ENCODE results near the gene KMT5C.

The KMT5C gene

DNA sequence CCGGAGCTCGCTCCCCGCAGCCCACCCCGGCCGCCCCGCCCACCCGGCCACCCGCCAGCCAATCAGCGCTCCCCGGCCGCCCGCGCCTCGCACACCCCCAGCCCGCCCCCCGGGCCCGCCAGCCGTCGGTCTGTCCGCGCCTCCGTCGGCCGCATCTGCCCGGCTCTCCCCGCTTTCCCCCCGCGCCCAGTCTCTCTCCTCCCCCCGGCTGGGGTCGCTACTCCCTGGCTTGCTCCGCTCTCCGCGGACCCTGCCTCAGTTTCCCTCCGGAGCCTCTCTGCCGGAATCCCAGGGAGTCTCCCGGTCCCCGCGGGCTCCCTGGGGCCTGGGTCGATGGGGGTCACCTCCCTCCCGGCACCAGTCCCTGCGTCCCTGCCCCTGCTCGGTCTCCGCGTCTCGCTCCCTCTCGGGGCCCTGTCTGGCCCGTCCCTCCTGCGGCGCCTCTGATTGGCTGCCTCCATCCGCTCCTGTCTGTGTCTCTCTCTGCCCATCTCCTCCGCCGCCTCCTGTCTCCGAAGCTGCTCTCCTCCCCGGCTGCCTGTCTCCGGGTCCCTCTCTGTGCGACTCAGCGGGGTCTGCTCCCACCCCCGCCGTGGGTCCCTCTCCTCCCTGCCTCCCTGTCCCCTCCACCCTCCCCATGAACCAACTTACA is 30.1 kb downstream of the KMT5C start:
- peak; percentile 48 for DNase-seq

DNA sequence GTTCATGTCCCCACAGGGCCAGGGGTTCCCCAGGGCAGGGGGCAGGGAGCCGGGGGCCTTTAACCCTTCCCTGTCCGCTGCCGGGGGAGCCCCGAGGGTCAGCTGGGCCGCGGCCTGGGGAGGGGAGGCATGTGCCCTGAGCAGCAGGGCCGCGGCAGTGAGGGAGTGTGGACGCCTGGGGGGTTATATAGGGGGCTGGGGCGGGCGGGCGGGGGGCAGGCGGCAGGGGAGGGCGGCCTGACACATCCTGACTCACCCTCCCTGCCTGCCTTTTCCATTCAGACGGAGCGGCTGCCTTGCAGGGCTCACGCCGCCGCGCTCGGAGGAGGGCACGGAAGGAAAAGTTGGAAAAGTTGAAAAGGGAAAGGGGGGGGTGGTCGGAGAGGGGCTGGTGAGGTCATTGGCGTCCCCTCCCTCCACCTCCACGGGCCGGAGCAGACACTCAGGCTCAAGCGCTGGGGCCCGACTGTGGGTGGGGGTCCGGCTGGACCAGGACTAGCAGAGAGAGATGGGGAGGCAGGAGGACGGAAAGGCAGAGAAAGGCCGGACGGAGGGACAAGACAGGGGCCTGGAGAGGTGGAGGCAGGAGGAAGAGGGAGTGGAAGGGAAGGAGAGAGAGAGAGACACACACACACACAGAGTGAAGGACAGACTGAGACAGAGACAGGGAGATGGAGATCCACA is 30.8 kb downstream of the KMT5C start, which contains the start of gene IL11:
TSS of gene IL11 (minus strand) at position 159 of the 684 bp plus-strand sequence. CDS start at position 6, 153 bp downstream.
- no peak for DNase-seq

GRCh38 chr19:55372316-55373081 is 32.8 kb downstream of the KMT5C start:
- no peak for DNase-seq

DNA sequence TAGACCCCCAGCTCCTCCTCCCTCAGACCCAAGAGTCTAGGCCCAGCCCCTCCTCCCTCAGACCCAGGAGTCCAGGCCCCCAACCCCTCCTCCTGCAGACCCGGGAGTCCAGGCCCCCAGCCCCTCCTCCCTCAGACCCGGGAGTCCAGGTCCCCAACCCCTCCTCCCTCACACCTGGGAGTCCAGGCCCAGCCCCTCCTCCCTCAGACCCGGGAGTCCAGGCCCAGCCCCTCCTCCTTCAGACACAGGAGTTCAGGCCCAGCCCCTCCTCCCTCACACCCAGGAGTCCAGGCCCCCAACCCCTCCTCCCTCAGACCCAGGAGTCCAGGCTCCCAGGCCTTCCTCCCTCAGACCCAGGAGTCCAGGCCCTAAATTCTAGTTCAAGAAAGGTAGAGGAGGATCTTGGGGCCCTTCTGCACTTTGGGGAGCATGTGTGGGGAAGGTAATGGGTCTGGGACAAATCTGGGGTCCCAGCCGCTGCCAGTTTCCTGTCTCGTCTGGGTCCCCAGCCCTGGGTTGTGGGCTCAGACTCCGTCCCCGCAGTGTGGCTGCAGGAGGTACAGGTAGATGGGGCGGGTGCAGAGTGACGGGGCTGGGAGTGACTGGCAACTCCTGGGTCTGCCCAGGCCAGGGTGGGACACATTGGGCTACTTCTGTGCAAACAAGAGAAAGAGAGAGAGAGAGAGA is 33.8 kb downstream of the KMT5C start:
- no peak for DNase-seq

DNA sequence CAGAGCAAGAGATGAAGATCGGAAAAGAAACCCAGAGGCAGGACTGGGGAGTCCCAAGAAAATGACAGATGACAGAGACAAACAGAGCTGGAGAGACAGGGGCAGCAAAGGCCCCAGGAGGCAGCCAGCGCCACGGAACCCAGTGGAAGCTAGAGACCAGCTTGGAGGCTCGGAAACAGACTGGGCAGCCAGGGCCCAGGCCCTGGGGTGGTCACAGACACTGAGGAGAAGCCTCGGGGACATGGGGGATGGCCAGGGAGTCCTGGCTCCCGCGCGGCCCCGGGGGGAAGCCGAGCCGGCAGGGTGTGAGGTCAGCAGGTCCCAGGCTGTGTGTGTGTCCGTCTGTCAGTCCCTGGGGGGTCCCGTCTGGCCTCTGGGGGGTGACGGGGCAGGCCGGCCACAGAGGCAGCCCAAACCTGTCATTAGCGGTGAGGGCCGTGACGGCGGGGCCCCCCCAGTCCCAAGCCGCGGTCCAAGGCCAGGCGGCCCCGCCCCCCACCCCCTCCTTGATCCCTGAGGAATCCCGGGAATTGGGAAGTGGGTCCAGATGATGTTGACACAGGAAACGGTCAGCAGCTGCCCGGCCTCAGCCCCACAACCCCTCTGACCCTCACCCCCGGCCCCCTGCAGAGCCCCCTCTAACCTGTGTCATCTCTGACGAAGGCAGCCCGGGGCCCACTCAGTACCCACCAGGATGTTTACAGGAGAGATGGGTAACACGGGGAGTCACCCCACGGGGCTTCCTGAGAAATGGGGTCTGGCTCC is 34.5 kb downstream of the KMT5C start:
- no peak for DNase-seq

- no peak for DNase-seq
Observed at GRCh38 chr19:55376241-55376933, 36.7 kb downstream of the KMT5C start, which contains the start of gene TMEM190. Gene TMEM190 (plus strand): TSS chr19:55376826. CDS start chr19:55376854, 28 bp downstream.

- DNase-seq: no peak
Observed at GRCh38 chr19:55377356-55378131, 37.9 kb downstream of the KMT5C start.

DNA sequence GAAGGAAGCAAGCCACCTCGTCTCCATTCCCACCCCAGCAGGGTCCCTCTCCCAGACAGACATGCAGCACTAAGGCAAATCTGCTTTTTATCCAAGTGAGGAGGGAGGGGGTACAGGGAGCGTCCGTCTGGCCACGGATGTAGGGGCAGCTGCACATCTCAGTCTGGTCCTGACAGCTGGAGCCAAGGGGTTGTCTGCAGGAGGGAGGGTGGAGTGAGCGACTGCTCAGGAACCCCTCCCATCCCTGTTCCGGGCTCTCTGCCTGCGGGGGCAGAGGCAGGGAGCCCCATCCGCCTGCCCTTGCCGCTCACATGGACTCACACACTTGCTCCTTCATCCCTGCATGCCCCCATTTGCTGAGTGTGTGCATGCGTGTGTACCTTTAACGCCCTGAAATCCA is 39.5 kb downstream of the KMT5C start:
- no peak for DNase-seq

DNA sequence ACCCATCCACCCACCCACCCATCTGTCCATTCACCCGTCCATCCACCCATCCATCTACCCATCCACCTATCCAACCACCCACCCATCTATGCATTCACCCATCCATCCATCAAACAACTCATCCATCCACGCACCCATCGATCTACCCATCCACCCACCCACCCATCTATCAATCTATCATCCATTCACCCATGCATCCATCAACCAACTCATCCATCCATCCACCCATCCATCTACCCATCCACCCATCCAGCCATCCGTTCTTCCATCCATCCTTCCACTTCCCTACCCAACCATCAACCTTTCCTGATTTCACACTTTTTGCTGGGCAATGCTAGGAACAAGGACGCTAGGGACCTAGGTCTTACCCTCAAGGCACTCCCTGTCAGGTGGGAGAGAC is 42.3 kb downstream of the KMT5C start:
- no peak for DNase-seq

DNA sequence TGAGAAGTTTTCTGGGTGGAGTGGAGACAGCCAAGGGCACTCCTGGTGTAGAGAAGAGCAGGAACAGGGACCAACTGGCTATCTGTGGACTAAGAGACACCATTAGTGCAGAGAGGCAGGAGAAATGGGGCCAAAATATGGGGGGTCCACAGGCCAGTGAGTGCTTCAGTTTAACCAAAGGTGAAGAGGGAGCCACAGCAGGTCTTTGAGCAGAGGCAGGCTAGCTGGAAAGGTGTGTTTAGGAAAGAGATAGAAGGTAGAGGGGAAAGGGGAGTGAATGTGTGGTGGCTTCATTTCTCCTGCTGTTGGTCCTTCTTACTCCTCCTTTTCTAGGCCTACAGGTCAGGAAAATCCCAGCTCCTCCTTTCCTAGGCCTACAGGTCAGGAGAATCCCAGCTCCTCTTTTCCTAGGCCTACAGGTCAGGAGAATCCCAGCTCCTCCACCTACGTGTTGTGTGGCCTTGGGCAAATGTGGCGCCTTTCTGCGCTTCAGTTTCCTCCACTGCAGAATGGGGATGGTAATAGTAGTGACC is 42.9 kb downstream of the KMT5C start:
- DNase-seq: no peak

- peak; percentile 52 for DNase-seq
Observed at GRCh38 chr19:55383279-55384130, 43.8 kb downstream of the KMT5C start.

GRCh38 chr19:55384131-55384919 is 44.6 kb downstream of the KMT5C start, which contains the start of gene TMEM238:
Gene TMEM238 (minus strand): TSS chr19:55384292. CDS start chr19:55384259, 33 bp downstream.
- peak; percentile 37 for DNase-seq

GRCh38 chr19:55384920-55385723 is 45.4 kb downstream of the KMT5C start:
- peak; percentile 97 for DNase-seq

GRCh38 chr19:55385724-55386492 is 46.2 kb downstream of the KMT5C start, which contains the start of gene RPL28:
Gene RPL28 (plus strand): TSS chr19:55385932. CDS start chr19:55386358, 426 bp downstream.
- peak; percentile 99 for DNase-seq

GRCh38 chr19:55386493-55386971 is 46.9 kb downstream of the KMT5C start:
- DNase-seq: peak; percentile 23

DNA sequence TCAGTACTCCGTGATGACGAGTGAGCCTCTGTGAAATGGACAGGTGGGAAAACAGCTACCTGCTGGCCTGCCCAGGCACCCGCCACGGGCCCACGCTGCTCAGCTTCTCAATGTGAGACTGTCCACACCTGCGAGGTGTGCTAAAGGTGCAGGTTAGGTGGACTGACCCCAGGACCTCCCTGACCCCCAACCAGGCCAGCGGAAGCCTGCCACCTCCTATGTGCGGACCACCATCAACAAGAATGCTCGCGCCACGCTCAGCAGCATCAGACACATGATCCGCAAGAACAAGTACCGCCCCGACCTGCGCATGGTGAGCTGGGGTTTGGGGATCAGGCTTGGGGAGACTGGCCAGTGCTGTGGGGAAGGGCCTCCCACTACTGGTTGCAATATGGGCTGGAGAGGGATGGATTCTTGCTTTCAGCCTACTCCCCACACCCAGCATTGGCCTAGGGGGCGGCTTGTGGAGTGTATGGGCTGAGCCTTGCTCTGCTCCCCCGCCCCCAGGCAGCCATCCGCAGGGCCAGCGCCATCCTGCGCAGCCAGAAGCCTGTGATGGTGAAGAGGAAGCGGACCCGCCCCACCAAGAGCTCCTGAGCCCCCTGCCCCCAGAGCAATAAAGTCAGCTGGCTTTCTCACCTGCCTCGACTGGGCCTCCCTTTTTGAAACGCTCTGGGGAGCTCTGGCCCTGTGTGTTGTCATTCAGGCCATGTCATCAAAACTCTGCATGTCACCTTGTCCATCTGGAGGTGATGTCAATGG is 48.2 kb downstream of the KMT5C start:
- DNase-seq: no peak
